OCI-M2 (cell line): ENCODE data around the gene PADI1.

Source experiments
- DNase-seq: peaks from one replicate; lab custom pipeline; 2025; ENCODE audit not compliant: unreplicated experiment; lab: John Stamatoyannopoulos, UW

The PADI1 gene

DNA sequence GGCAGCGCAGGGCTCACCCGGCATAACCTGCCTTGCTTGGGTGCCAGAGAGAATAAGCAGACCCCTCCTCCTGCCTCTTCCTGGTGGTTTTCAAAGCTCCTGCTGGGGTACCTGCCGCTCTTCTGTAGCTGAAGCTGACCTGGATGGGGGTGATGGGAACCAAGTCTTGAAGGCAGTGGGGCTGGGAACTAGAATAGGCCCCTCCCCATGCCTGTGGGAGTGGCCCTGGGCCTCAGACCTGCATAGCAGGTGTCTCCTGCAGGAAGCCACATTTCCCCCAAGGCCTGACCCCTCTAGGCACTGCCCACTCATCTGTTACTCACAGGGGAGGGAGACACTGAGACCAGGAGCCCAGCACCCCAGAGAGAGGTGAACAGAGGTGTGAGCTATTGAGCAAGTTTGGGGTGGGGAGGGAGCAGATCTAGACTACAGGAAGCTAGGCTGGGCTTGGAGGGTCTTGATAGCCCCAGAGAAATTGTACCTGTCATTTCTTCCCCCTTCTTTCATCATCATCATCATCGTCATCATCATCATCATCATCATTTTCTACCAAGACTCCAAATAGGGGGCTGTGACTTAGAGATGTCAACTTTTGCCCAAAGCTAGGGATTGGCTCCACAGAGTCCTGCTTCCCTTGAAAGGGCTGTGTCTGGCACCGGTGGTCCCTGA lies 10.1 kb downstream of the PADI1 start:
- DNase-seq, result no peak

DNA sequence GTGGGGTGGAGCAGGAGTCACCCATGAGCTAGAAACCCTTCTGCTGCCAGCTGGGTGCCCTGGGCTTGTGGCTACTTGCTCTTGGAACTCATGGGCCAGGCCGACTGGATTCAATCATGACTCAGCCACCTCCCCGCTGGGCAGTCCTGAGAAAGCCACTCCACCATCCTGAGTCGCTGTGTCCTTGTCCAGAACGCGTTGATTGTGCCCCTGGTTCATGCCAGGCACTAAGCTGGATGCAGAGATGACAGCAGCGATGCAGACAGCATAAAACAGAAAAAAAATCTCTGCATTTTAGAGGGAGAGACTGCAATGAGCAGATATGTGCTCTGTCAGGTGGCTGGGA lies 10.6 kb downstream of the PADI1 start:
- DNase-seq, result no peak

DNA sequence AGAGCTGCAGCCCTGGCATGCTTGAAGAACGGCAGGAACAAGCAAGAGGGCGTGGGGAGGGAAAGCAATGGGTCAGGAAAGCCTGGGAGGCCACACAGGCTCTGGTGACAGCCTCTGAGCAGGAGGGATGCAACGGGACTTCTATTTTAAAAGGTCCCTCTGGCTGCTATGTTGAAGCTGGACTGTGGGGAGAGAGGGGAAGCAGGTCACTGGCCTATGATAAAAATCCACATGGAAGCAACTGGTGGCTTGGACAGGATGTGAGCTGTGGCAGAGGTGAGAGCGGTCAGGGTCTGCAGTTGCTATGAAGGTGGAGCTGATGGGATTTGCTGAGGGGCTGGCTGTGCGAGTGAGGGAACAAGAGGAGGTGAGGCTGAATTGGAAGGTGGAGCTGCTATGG lies 11.2 kb downstream of the PADI1 start:
- DNase-seq, result no peak

GRCh38 chr1:17217607-17218006 lies 12.7 kb downstream of the PADI1 start:
- DNase-seq, result no peak

GRCh38 chr1:17218939-17219338 lies 14.0 kb downstream of the PADI1 start:
- no peak for DNase-seq

GRCh38 chr1:17220287-17220686 lies 15.4 kb downstream of the PADI1 start:
- DNase-seq, result no peak

DNA sequence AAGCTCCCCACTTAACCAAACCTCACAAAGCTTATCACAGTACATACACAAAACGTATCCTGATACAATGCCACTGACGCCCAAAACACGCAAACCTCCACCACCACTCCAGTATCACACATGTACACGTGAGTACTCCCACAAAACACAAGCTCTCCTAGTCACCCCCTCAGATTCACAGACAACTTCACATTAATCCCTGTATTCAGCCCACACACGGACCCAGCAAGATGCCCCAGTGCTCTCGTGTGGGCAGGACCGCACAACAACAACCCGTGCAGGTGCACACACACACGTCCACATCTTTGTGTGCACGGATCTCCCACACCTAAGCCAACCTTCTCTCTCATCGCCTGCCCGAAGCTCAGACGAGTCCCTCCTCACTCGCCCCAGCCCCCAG lies 17.6 kb downstream of the PADI1 start:
- DNase-seq, result no peak

DNA sequence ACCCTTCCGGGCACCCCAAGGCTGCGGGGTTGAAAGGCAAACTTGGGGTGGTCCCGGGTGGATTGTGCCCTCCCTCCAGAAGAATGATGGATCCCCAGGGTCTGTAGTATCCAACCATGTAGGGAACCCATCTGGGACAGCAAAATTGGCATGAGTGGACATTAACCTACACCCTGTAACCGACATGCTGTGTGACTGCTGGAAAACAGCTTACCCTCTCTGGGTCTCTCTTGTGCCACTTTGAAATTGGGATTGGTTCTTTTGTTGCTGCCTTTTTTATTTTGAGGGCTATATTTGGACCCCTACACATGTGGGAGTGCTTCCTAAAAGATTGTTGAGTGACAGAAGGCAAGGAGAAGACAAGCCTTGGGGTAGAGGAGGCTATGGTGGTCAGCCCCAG lies 19.5 kb downstream of the PADI1 start:
- no peak for DNase-seq

GRCh38 chr1:17225140-17225539 lies 20.2 kb downstream of the PADI1 start:
- no peak for DNase-seq

DNA sequence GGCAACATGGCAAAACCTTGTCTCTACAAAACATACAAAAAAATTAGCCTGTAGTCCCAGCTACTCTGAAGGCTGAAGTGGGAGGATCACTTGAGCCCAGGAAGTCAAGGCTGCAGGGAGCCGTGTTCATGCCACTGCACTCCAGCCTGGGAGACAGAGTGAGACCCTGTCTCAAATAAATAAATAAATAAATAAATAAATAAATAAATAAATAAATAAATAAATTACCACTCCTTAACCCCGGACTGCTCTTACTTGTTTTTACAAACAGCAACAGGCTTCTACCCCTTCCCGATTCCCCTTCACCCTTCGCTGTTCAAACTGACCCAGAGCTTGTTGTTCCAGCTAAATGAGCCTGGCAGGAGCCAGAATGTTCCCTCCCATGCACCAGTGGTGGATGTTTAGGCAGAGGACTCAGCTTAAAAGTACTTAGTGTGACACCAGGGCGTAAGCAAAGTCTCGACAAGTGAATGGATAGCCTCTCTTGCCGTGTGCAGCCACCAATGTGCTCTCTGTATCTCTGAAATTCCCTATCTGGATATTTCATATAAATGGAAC lies 22.5 kb downstream of the PADI1 start:
- DNase-seq, result no peak

GRCh38 chr1:17228619-17229018 lies 23.7 kb downstream of the PADI1 start:
- DNase-seq, result no peak

DNA sequence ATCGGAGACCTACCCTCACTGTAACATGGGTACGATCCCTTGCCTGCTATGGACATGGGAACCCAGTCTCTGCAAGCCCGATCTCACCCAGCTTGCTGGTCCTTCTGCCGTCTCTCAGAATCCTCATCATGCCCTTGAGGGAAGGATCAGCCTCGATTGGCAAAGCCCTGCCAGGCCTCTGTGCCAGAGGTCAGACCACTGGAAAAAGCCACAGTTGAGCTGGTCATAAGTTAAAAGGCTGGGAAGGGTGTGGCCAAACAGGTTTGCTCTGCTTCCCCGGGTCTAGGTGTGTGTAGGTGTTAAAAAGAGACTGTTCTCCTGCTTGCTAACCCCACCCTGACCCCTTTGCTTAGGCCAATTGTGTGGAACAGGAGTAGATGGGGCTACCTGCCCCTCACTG lies 24.5 kb downstream of the PADI1 start:
- no peak for DNase-seq

GRCh38 chr1:17230106-17230505 lies 25.2 kb downstream of the PADI1 start:
- no peak for DNase-seq

GRCh38 chr1:17230671-17231310 lies 25.9 kb downstream of the PADI1 start:
- no peak for DNase-seq

GRCh38 chr1:17232759-17233661 lies 28.1 kb downstream of the PADI1 start:
- no peak for DNase-seq

DNA sequence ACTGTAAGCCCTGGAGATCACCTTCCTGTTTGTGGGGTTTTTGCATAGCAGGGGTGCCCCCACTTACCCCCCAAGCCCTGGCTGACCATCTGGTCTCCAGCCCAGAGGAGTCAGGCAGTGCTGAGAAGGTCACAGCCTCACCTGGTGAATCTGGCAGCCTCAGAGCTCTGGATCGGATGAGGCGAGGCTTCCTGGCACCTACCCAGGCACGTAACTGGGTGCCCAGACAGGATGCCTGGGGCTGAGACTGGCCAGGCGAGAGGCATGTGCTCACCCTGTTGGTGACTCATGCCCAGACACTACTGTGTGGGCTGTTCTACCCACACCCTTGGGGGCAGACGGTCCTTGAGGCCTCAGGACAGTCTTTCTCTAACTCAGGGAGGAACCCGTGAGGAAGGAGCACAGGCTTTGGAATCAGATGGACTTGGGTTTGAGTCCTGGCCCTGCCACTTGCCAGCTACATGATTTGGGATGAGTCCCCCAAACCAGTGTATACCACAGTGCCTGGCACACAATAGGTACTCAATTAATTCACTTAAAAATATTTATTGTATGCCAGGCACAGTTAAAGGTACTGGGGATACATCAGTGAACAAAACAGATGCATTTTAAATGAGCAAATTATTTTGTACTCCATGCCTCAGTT lies 28.9 kb downstream of the PADI1 start:
- no peak for DNase-seq

- DNase-seq, result no peak
Measured at GRCh38 chr1:17234405-17234804, 29.5 kb downstream of the PADI1 start.

DNA sequence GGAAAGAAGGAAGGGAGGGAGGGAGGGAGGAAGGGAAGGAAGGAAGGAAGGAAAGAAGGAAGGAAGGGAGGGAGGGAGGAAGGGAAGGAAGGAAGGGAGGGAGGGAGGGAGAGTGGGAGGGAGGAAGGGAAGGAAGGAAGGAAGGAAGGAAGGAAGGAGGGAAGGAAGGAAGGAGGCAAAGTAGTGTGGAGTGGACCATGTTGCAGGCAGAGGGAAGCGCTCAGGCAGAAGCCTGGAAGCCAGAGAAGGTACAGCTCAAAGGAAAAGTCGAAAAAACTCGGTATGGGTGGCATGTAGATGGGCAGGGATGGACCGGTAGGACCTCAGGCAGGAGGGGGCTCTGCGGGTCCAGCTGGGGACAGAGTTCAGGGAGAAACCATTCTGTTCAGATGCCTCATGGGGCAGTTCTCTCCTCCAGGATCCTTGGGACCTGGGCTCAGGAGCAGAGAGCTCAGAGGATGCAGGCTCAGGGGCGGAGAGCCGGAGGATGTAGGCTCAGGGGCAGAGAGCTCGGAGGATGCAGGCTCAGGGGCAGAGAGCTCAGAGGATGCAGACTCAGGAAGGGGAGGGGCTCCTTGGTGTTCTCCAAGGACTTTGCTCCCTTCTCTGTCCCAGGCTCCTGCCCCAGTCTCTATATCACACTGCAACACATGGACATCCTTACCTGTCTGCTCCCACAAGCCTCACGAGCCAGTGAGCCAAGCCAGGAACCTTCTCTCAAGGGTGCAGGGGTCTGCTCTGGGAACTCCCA lies 30.4 kb downstream of the PADI1 start:
- DNase-seq, result no peak

DNA sequence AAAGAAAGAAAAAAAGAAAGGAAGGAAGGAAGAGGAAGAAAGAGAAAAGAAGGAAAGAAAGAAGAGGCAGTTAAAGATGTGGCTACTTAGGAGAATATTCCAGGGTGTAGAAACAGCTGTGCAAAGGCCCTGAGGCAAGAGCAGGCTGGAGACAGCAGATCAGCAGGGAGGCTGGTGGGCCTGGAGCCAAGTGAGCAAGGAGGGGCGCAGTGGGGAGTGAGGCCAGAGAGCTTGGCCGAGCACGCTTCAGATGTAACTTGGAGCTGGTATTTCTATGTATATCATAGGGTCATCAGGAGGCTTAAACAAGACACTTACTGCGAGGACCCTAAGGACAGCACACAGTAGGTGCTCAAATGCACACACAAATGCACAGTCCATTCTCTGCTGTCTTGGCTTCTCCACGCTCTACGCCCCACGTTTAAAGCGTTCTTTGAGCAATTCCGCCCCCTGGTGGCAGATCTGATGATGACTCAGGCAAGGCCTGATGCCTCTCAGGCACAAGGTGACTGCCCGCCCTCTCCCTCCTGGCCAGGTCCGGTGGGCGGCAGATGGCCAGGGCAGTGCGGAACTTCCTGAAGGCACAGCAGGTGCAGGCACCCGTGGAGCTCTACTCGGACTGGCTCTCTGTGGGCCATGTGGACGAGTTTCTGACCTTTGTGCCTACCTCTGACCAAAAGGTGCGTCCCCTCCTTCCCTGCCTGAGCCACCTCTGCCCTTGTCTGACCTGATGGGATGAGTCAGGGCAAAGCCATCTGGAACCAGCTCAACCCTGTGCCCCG lies 32.0 kb downstream of the PADI1 start:
- no peak for DNase-seq

GRCh38 chr1:17237561-17237903 lies 32.6 kb downstream of the PADI1 start:
- DNase-seq, result no peak
